ENCODE results near the gene PLA2G2C.

DNA sequence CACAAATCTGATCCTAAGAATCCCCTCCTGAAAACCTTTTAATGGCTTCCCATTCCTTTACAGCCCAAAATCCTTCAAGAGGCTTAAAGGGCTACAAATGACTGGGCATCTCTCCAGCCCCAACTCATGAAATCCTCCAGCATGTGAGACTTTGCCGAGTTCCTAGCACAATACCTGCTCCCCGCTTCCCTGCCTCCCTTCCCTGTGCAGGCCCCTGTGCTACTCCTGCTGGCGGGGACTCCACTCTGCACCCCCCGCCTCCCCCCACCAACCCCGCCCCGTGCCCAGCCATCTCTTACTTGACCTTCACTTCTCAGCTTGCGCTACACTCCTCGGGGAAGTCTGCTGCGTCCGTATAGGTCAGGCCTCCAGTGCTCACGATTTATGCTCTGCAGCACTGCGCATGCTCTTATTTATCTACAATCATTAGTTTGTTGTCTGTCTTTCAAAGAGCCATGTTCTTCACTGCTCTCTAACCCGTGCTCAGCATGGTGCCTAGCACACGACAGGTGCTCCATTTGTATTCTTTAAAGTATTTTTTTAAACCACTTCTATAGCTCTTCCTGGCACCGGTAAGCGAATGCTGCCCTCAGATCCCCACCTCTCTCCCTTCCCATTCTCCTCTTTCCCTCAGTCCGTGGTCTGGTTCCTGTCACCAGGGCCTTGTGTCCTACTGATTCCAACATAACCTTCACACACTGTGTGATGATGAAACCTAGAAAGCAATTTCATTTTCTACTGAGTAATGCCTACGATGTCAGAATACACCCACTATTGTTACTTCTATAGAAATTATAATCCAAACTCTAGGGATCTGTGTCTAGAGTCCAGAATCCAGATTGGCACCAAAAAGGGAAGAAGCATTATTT, 37.5 kb upstream of the PLA2G2C start:
- no peak for TF ChIP-seq FOXA1 (IDR thresholded peaks at IDR 0.05)
- TF ChIP-seq TAF1 (conservative IDR thresholded peaks at IDR 0.05): no peak
